ENCODE results near the gene ADAM12.

DNA sequence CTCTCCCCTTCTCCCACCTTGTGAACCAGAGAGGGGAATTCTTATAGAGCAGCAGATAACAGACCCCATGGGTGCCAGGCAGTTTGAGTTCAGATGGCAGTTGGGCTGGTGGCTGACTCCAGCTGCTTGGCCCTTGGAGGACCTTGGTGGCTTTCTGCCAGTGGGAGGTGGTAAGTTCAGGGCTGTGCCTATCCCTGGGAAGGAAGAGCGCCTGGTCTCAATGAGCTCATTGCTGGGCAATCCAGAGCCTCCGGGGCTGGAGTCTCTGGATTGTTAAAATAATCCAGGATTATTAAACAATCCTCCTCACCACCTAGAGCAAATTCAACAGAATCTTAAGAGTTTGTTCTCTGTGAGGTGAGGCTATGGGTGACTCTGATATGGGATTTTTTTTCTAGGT is 386.7 kb downstream of the ADAM12 start:
- TF ChIP-seq, protein P1, sequence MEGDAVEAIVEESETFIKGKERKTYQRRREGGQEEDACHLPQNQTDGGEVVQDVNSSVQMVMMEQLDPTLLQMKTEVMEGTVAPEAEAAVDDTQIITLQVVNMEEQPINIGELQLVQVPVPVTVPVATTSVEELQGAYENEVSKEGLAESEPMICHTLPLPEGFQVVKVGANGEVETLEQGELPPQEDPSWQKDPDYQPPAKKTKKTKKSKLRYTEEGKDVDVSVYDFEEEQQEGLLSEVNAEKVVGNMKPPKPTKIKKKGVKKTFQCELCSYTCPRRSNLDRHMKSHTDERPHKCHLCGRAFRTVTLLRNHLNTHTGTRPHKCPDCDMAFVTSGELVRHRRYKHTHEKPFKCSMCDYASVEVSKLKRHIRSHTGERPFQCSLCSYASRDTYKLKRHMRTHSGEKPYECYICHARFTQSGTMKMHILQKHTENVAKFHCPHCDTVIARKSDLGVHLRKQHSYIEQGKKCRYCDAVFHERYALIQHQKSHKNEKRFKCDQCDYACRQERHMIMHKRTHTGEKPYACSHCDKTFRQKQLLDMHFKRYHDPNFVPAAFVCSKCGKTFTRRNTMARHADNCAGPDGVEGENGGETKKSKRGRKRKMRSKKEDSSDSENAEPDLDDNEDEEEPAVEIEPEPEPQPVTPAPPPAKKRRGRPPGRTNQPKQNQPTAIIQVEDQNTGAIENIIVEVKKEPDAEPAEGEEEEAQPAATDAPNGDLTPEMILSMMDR (IDR thresholded peaks at IDR 0.05): no peak
- TF ChIP-seq POLR2A (IDR thresholded peaks at IDR 0.05): no peak

All from adrenal gland (tissue), 5 donors.